Right cardiac atrium (tissue), 5 donors: ENCODE results near the gene CD300LG. TPM values are rescaled to one million over a fixed set of nuclear protein-coding genes. Genes with fewer than 3 reads are reported as not detected.
A peak's percentile ranks its signal among the peaks of the same experiment; 100 is the strongest.

ENCODE experiments used
- ATAC-seq, 2 donors: fragments of 200-7000 bp; cut with Tn5 transposase; one replicate each; pipeline versions ENCODE4 v1.8.0 to v1.9.1; 2020; ENCODE audit warnings: moderate library complexity in 2 of 2, mild to moderate bottlenecking in 1 of 2
- DNase-seq, 3 donors: peaks; one replicate each; pipeline ENCODE4 v3.0.0-alpha.2; 2020
- H3K27ac ChIP-seq: one replicate; pipeline ENCODE4 v1.5.1; 2013; ENCODE audit warnings: mild to moderate bottlenecking, low read length, control low read depth, moderate library complexity
- H3K27me3 ChIP-seq: one replicate; pipeline ENCODE4 v1.6.1; 2013; ENCODE audit not compliant: control insufficient read depth, insufficient read depth
- H3K4me1 ChIP-seq: one replicate; pipeline ENCODE4 v1.6.1; 2013; ENCODE audit warnings: low read length; ENCODE audit not compliant: control insufficient read depth, insufficient read depth
- H3K4me3 ChIP-seq: one replicate; pipeline ENCODE4 v1.5.1; 2013; ENCODE audit warnings: low read length, control low read depth
- H3K9me3 ChIP-seq: one replicate; pipeline ENCODE4 v1.6.1; 2013; ENCODE audit warnings: low read length; ENCODE audit not compliant: control insufficient read depth
- WGBS: extraction: QIAGEN DNeasy Blood & Tissue Kit; methylation state at CpG from one replicate; pipeline ENCODE4 v1.1.7; 2013; 5-methylcytosine and 5-hydroxymethylcytosine counted together
- intact Hi-C, 4 donors: fragments of 100-400 bp; cut with DNase I; formaldehyde crosslinking; loops; one replicate each; pipeline versions ENCODE4 v1.11.0 to v1.14.0; 2022 to 2023
- polyA plus RNA-seq: library from polyadenylated mRNA; stranded (reverse); fragments of 200-250 nt; gene quantifications from one replicate; pipeline ENCODE4 v1.2.3, GENCODE V29; 2013
- total RNA-seq, 4 donors: library from RNA; stranded (reverse); fragmentation: NEBNext Ultra II Directional; extraction: Animal tissue kit (Norgen Biotek cat#: 25700); gene quantifications; one replicate each; pipeline ENCODE4 v1.2.1, GENCODE V29; 2021
- donor health status: healthy with polysubstance abuse.
- donor health status: DM: no; HTN: yes; CAD: no.
- donor health status: DM: no; HTN: no; CAD: no.
- donor health status: DM: no; HTN: yes; CAD: no; lungs with severe emphysema.
- donor health status: DM: yes; HTN: yes; CAD: no.

Gene CD300LG
- total and polyA plus RNA-seq, 5 donors: 3.8 to 29.2 (median 11.2) TPM

- H3K9me3 ChIP-seq: no peaks in the 10 kb centered on the region
- H3K27me3 ChIP-seq: no peaks in the 10 kb centered on the region
- H3K4me1 ChIP-seq: no peaks in the 10 kb centered on the region
- no peak overlapping the region for H3K27ac ChIP-seq
- peak; percentile 34 to 58 for ATAC-seq
- intact Hi-C loops: no loop called here
- no peak overlapping the region for H3K4me3 ChIP-seq
- peak; percentile 55 to 88 (median 82) for DNase-seq
- WGBS: 38% methylated on average over 8 of the region's 8 CpGs
These were observed 64.9 kb downstream of the CD300LG start for GRCh38 chr17:43911904-43912303.

- no peak for ATAC-seq
- Histone ChIP-seq H3K9me3 (no peaks in the 10 kb centered on the region), H3K4me1 (no peaks in the 10 kb centered on the region), H3K27ac (no peak overlapping the region), H3K4me3 (no peak overlapping the region), H3K27me3 (no peaks in the 10 kb centered on the region)
- no peak for DNase-seq
- intact Hi-C loops: no loop called here
- WGBS: 55% methylated on average over 4 of the region's 4 CpGs
These were observed 65.8 kb downstream of the CD300LG start for GRCh38 chr17:43912635-43913304.

Other genes starting within 250 kb of the CD300LG start
- gene MEOX1, start 185.3 kb upstream of the CD300LG start, total RNA-seq: 10 to 100 TPM in 2 of 4 donors, 1 to 10 TPM in 2; 4.2 to 16.8 (median 7.6) TPM
- 11.2 TPM for gene MEOX1, start 185.3 kb upstream of the CD300LG start, polyA plus RNA-seq
- gene SOST, start 88.4 kb upstream of the CD300LG start, total RNA-seq: 1 to 10 TPM in 1 of 4 donors, under 1 TPM in 2, not detected in 1; 0.29 to 2.0 (median 0.34) TPM
- gene SOST, start 88.4 kb upstream of the CD300LG start, polyA plus RNA-seq: 1.6 TPM
- gene DUSP3, start 68.2 kb upstream of the CD300LG start, total RNA-seq: 100 to 1,000 TPM; 144 to 180 (median 154) TPM
- gene DUSP3, start 68.2 kb upstream of the CD300LG start, polyA plus RNA-seq: 137 TPM
- under 1 TPM in 1 of 4 donors, not detected in 3; 0.28 TPM for gene CFAP97D1, start 66.7 kb upstream of the CD300LG start, total RNA-seq
- gene CFAP97D1, start 66.7 kb upstream of the CD300LG start, polyA plus RNA-seq: 0.02 TPM
- 10 to 100 TPM; 42.1 to 77.4 (median 61.5) TPM for gene MPP3, start 14.0 kb upstream of the CD300LG start, total RNA-seq
- 46.1 TPM for gene MPP3, start 14.0 kb upstream of the CD300LG start, polyA plus RNA-seq
- 10 to 100 TPM in 3 of 4 donors, 1 to 10 TPM in 1; 8.7 to 20.7 (median 15.9) TPM for gene MPP2, start 60.4 kb downstream of the CD300LG start, total RNA-seq
- gene MPP2, start 60.4 kb downstream of the CD300LG start, polyA plus RNA-seq: 8.8 TPM
- gene PPY, start 95.3 kb downstream of the CD300LG start, total RNA-seq: not detected
- not detected for gene PPY, start 95.3 kb downstream of the CD300LG start, polyA plus RNA-seq
- not detected for gene PYY, start 106.8 kb downstream of the CD300LG start, total RNA-seq
- not detected for gene PYY, start 106.8 kb downstream of the CD300LG start, polyA plus RNA-seq
- 1 to 10 TPM; 1.2 to 4.0 (median 2.3) TPM for gene NAGS, start 157.4 kb downstream of the CD300LG start, total RNA-seq
- gene NAGS, start 157.4 kb downstream of the CD300LG start, polyA plus RNA-seq: 1.8 TPM
- gene TMEM101, start 167.8 kb downstream of the CD300LG start, total RNA-seq: 10 to 100 TPM; 13.7 to 21.1 (median 19.3) TPM
- gene TMEM101, start 167.8 kb downstream of the CD300LG start, polyA plus RNA-seq: 19.8 TPM
- gene LSM12, start 219.5 kb downstream of the CD300LG start, total RNA-seq: 10 to 100 TPM; 44.5 to 54.9 (median 49.3) TPM
- gene LSM12, start 219.5 kb downstream of the CD300LG start, polyA plus RNA-seq: 35.0 TPM
- 10 to 100 TPM; 31.9 to 46.9 (median 38.5) TPM for gene G6PC3, start 223.6 kb downstream of the CD300LG start, total RNA-seq
- gene G6PC3, start 223.6 kb downstream of the CD300LG start, polyA plus RNA-seq: 71.4 TPM